HUES48 (cell line): Measurements from ENCODE around the gene SLC30A1.

Experiments
- H3K27ac ChIP-seq: one replicate; pipeline ENCODE4 v1.7.0; 2013; ENCODE audit warnings: low read depth, low read length, inconsistent platforms
- H3K27me3 ChIP-seq: 2 replicates; pipeline ENCODE4 v1.6.1; 2013; ENCODE audit warnings: mild to moderate bottlenecking, low read length; ENCODE audit not compliant: control insufficient read depth, insufficient read depth
- H3K36me3 ChIP-seq: 2 replicates; pipeline ENCODE4 v1.6.1; 2013; ENCODE audit warnings: low read length; ENCODE audit not compliant: control insufficient read depth, insufficient read depth
- H3K4me1 ChIP-seq: 2 replicates; pipeline ENCODE4 v1.6.1; 2013; ENCODE audit warnings: mild to moderate bottlenecking, low read length; ENCODE audit not compliant: control insufficient read depth, insufficient read depth
- H3K4me3 ChIP-seq: 2 replicates; pipeline ENCODE4 v1.5.1; 2013; ENCODE audit warnings: mild to moderate bottlenecking, low read depth, low read length
- H3K9ac ChIP-seq: 2 replicates; pipeline ENCODE4 v1.6.1; 2013; ENCODE audit warnings: mild to moderate bottlenecking, low read depth, low read length, moderate library complexity
- H3K9me3 ChIP-seq: 2 replicates; pipeline ENCODE4 v1.6.1; 2013; ENCODE audit warnings: low read length; ENCODE audit not compliant: control insufficient read depth, insufficient read depth

Gene SLC30A1

GRCh38 chr1:211606914-211607753, 28.2 kb upstream of the SLC30A1 start:
- Histone ChIP-seq H3K27ac (no peak overlapping the region), H3K27me3 (no peaks in the 10 kb centered on the region), H3K4me1 (no peaks in the 10 kb centered on the region), H3K9ac (no peak overlapping the region), H3K36me3 (no peaks in the 10 kb centered on the region), H3K9me3 (no peaks in the 10 kb centered on the region), H3K4me3 (no peak overlapping the region)

GRCh38 chr1:211606332-211606913, 27.5 kb upstream of the SLC30A1 start:
- Histone ChIP-seq H3K27me3 (no peaks in the 10 kb centered on the region), H3K4me3 (no peak overlapping the region), H3K9ac (no peak overlapping the region), H3K27ac (no peak overlapping the region), H3K9me3 (no peaks in the 10 kb centered on the region), H3K4me1 (no peaks in the 10 kb centered on the region), H3K36me3 (no peaks in the 10 kb centered on the region)

GRCh38 chr1:211605603-211606331, 26.8 kb upstream of the SLC30A1 start:
- Histone ChIP-seq H3K9ac (no peak overlapping the region), H3K4me1 (no peaks in the 10 kb centered on the region), H3K36me3 (no peaks in the 10 kb centered on the region), H3K9me3 (no peaks in the 10 kb centered on the region), H3K27me3 (no peaks in the 10 kb centered on the region), H3K27ac (no peak overlapping the region), H3K4me3 (no peak overlapping the region)

- H3K9ac ChIP-seq, result no peak overlapping the region
These were observed 26.1 kb upstream of the SLC30A1 start for GRCh38 chr1:211605034-211605433.

GRCh38 chr1:211604548-211604947, 25.6 kb upstream of the SLC30A1 start:
- Histone ChIP-seq H3K4me1 (no peaks in the 10 kb centered on the region), H3K9me3 (no peaks in the 10 kb centered on the region), H3K27me3 (no peaks in the 10 kb centered on the region), H3K9ac (no peak overlapping the region), H3K27ac (no peak overlapping the region), H3K36me3 (no peaks in the 10 kb centered on the region), H3K4me3 (no peak overlapping the region)

More at GRCh38 chr1:211605034-211605433, 26.1 kb upstream of the SLC30A1 start:
- no peaks in the 10 kb centered on the region for H3K4me1 ChIP-seq
- H3K36me3 ChIP-seq, result no peaks in the 10 kb centered on the region
- H3K4me3 ChIP-seq, result no peak overlapping the region
- no peaks in the 10 kb centered on the region for H3K9me3 ChIP-seq
- no peaks in the 10 kb centered on the region for H3K27me3 ChIP-seq
- H3K27ac ChIP-seq, result no peak overlapping the region

- H3K27ac ChIP-seq, result no peak overlapping the region
- H3K9me3 ChIP-seq, result no peaks in the 10 kb centered on the region
- no peaks in the 10 kb centered on the region for H3K27me3 ChIP-seq
- no peak overlapping the region for H3K4me3 ChIP-seq
- H3K9ac ChIP-seq, result no peak overlapping the region
- H3K4me1 ChIP-seq, result no peaks in the 10 kb centered on the region
- H3K36me3 ChIP-seq, result no peaks in the 10 kb centered on the region
These were observed 24.8 kb upstream of the SLC30A1 start for GRCh38 chr1:211603713-211604112.

- Histone ChIP-seq H3K27ac (no peak overlapping the region), H3K4me1 (no peaks in the 10 kb centered on the region), H3K9ac (no peak overlapping the region), H3K4me3 (no peak overlapping the region), H3K36me3 (no peaks in the 10 kb centered on the region), H3K9me3 (no peaks in the 10 kb centered on the region), H3K27me3 (no peaks in the 10 kb centered on the region)
These were observed 24.3 kb upstream of the SLC30A1 start for GRCh38 chr1:211603191-211603701.

- Histone ChIP-seq H3K4me1 (no peaks in the 10 kb centered on the region), H3K9me3 (no peaks in the 10 kb centered on the region), H3K9ac (no peak overlapping the region), H3K4me3 (no peak overlapping the region), H3K27me3 (no peaks in the 10 kb centered on the region), H3K27ac (no peak overlapping the region), H3K36me3 (no peaks in the 10 kb centered on the region)
These were observed 23.2 kb upstream of the SLC30A1 start for GRCh38 chr1:211601982-211602670.

GRCh38 chr1:211601159-211601558, 22.2 kb upstream of the SLC30A1 start:
- Histone ChIP-seq H3K9me3 (no peaks in the 10 kb centered on the region), H3K9ac (no peak overlapping the region), H3K36me3 (no peaks in the 10 kb centered on the region), H3K4me3 (no peak overlapping the region), H3K27me3 (no peaks in the 10 kb centered on the region), H3K27ac (no peak overlapping the region), H3K4me1 (no peaks in the 10 kb centered on the region)

- H3K4me1 ChIP-seq, result no peaks in the 10 kb centered on the region
- H3K36me3 ChIP-seq, result no peaks in the 10 kb centered on the region
- H3K9ac ChIP-seq, result no peak overlapping the region
These were observed 20.3 kb upstream of the SLC30A1 start for GRCh38 chr1:211599250-211599649.

More at GRCh38 chr1:211599250-211599649, 20.3 kb upstream of the SLC30A1 start:
- Histone ChIP-seq H3K9me3 (no peaks in the 10 kb centered on the region), H3K4me3 (no peak overlapping the region), H3K27ac (no peak overlapping the region), H3K27me3 (no peaks in the 10 kb centered on the region)
